SU-DHL-6 (cell line): Measurements from ENCODE around the gene MARCO.

Experiments used
- EZH2phosphoT487 ChIP-seq: fragments of 200-600 bp; sonication (generic), shearing (Covaris generic); conservative IDR thresholded peaks from 2 replicates; pipeline ENCODE4 v1.6.1; 2018; ENCODE audit warnings: mild to moderate bottlenecking, antibody characterized with exemption, low read length, moderate library complexity, mixed read lengths
- TF ChIP-seq, protein P1 (sequence below): fragments of 200-600 bp; sonication (generic); IDR thresholded peaks from one replicate; pipeline ENCODE4 v1.5.1; 2017; ENCODE audit warnings: antibody characterized with exemption, mild to moderate bottlenecking, low read length, moderate library complexity; ENCODE audit not compliant: insufficient read depth, poor library complexity, severe bottlenecking

DNA sequence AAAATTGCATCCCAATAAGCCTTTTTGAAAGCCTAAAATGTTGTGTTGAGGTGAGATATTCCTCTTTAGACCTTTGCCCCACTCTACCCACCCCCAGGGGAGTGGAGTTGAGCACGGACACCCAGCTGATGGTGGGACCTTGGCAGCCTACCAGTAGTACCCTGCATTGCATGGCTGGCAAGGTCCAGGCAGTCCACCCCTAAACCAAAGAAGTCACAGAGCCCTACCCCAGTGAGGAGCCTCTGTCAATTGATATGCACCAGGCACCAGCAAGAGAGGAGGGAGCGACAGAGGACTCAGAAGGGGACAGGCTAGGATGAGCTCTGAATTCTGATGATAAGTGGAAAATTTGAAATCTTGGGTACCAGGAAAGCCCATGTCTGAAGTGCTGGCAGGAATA, 38.6 kb downstream of the MARCO start:
- TF ChIP-seq, protein P1, sequence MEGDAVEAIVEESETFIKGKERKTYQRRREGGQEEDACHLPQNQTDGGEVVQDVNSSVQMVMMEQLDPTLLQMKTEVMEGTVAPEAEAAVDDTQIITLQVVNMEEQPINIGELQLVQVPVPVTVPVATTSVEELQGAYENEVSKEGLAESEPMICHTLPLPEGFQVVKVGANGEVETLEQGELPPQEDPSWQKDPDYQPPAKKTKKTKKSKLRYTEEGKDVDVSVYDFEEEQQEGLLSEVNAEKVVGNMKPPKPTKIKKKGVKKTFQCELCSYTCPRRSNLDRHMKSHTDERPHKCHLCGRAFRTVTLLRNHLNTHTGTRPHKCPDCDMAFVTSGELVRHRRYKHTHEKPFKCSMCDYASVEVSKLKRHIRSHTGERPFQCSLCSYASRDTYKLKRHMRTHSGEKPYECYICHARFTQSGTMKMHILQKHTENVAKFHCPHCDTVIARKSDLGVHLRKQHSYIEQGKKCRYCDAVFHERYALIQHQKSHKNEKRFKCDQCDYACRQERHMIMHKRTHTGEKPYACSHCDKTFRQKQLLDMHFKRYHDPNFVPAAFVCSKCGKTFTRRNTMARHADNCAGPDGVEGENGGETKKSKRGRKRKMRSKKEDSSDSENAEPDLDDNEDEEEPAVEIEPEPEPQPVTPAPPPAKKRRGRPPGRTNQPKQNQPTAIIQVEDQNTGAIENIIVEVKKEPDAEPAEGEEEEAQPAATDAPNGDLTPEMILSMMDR, result no peak
- no peak for TF ChIP-seq EZH2phosphoT487
